ENCODE measurements around the gene COG3.

DNA sequence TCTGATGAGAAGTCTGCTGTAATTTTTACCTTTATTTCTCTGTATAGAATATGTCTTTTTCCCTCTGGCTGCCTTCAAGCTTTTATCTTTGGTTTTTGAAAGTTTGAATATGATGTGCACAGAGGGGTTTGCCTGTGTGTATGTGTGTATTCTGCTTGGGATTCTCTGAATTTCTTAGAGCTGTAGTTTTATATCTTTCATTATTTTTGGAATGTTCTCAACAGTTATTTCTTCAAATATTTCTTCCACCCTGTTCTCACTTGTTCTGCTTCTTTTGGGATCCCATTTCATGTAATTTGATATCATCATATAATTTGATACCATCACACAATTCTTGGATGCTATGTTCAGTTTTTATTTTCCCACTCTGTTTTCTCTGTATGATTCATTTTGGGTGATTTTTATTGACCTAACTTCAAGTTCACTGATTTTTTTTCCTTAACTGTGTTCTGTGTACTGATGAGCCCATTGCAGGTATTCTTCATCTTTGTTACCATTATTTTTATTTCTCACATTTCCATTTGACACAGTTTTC lies 7.5 kb downstream of the COG3 start:
- TF ChIP-seq, protein P1, sequence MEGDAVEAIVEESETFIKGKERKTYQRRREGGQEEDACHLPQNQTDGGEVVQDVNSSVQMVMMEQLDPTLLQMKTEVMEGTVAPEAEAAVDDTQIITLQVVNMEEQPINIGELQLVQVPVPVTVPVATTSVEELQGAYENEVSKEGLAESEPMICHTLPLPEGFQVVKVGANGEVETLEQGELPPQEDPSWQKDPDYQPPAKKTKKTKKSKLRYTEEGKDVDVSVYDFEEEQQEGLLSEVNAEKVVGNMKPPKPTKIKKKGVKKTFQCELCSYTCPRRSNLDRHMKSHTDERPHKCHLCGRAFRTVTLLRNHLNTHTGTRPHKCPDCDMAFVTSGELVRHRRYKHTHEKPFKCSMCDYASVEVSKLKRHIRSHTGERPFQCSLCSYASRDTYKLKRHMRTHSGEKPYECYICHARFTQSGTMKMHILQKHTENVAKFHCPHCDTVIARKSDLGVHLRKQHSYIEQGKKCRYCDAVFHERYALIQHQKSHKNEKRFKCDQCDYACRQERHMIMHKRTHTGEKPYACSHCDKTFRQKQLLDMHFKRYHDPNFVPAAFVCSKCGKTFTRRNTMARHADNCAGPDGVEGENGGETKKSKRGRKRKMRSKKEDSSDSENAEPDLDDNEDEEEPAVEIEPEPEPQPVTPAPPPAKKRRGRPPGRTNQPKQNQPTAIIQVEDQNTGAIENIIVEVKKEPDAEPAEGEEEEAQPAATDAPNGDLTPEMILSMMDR (conservative IDR thresholded peaks at IDR 0.05; ENCODE audit: low read depth in 2 of 2): no peak
- TF ChIP-seq, protein P2, sequence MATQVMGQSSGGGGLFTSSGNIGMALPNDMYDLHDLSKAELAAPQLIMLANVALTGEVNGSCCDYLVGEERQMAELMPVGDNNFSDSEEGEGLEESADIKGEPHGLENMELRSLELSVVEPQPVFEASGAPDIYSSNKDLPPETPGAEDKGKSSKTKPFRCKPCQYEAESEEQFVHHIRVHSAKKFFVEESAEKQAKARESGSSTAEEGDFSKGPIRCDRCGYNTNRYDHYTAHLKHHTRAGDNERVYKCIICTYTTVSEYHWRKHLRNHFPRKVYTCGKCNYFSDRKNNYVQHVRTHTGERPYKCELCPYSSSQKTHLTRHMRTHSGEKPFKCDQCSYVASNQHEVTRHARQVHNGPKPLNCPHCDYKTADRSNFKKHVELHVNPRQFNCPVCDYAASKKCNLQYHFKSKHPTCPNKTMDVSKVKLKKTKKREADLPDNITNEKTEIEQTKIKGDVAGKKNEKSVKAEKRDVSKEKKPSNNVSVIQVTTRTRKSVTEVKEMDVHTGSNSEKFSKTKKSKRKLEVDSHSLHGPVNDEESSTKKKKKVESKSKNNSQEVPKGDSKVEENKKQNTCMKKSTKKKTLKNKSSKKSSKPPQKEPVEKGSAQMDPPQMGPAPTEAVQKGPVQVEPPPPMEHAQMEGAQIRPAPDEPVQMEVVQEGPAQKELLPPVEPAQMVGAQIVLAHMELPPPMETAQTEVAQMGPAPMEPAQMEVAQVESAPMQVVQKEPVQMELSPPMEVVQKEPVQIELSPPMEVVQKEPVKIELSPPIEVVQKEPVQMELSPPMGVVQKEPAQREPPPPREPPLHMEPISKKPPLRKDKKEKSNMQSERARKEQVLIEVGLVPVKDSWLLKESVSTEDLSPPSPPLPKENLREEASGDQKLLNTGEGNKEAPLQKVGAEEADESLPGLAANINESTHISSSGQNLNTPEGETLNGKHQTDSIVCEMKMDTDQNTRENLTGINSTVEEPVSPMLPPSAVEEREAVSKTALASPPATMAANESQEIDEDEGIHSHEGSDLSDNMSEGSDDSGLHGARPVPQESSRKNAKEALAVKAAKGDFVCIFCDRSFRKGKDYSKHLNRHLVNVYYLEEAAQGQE (IDR thresholded peaks at IDR 0.05; ENCODE audit: unreplicated experiment): no peak
- TF ChIP-seq EZH2 (IDR thresholded peaks at IDR 0.05; ENCODE audit: low read depth, unreplicated experiment) (no peak), POLR2AphosphoS5 (IDR thresholded peaks at IDR 0.05; ENCODE audit: low read depth) (no peak), CREB1 (CRISPR knock-in tag; IDR thresholded peaks at IDR 0.05; ENCODE audit: low read depth) (no peak), NANOG (IDR thresholded peaks at IDR 0.05; ENCODE audit: borderline replicate concordance) (no peak), EZH2phosphoT487 (IDR thresholded peaks at IDR 0.05; ENCODE audit: unreplicated experiment) (no peak), ZNF114 (CRISPR knock-in tag; IDR thresholded peaks at IDR 0.05) (no peak)
- TF ChIP-seq, protein P3, sequence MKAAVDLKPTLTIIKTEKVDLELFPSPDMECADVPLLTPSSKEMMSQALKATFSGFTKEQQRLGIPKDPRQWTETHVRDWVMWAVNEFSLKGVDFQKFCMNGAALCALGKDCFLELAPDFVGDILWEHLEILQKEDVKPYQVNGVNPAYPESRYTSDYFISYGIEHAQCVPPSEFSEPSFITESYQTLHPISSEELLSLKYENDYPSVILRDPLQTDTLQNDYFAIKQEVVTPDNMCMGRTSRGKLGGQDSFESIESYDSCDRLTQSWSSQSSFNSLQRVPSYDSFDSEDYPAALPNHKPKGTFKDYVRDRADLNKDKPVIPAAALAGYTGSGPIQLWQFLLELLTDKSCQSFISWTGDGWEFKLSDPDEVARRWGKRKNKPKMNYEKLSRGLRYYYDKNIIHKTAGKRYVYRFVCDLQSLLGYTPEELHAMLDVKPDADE (IDR thresholded peaks at IDR 0.05): no peak
- TF ChIP-seq, protein P4, sequence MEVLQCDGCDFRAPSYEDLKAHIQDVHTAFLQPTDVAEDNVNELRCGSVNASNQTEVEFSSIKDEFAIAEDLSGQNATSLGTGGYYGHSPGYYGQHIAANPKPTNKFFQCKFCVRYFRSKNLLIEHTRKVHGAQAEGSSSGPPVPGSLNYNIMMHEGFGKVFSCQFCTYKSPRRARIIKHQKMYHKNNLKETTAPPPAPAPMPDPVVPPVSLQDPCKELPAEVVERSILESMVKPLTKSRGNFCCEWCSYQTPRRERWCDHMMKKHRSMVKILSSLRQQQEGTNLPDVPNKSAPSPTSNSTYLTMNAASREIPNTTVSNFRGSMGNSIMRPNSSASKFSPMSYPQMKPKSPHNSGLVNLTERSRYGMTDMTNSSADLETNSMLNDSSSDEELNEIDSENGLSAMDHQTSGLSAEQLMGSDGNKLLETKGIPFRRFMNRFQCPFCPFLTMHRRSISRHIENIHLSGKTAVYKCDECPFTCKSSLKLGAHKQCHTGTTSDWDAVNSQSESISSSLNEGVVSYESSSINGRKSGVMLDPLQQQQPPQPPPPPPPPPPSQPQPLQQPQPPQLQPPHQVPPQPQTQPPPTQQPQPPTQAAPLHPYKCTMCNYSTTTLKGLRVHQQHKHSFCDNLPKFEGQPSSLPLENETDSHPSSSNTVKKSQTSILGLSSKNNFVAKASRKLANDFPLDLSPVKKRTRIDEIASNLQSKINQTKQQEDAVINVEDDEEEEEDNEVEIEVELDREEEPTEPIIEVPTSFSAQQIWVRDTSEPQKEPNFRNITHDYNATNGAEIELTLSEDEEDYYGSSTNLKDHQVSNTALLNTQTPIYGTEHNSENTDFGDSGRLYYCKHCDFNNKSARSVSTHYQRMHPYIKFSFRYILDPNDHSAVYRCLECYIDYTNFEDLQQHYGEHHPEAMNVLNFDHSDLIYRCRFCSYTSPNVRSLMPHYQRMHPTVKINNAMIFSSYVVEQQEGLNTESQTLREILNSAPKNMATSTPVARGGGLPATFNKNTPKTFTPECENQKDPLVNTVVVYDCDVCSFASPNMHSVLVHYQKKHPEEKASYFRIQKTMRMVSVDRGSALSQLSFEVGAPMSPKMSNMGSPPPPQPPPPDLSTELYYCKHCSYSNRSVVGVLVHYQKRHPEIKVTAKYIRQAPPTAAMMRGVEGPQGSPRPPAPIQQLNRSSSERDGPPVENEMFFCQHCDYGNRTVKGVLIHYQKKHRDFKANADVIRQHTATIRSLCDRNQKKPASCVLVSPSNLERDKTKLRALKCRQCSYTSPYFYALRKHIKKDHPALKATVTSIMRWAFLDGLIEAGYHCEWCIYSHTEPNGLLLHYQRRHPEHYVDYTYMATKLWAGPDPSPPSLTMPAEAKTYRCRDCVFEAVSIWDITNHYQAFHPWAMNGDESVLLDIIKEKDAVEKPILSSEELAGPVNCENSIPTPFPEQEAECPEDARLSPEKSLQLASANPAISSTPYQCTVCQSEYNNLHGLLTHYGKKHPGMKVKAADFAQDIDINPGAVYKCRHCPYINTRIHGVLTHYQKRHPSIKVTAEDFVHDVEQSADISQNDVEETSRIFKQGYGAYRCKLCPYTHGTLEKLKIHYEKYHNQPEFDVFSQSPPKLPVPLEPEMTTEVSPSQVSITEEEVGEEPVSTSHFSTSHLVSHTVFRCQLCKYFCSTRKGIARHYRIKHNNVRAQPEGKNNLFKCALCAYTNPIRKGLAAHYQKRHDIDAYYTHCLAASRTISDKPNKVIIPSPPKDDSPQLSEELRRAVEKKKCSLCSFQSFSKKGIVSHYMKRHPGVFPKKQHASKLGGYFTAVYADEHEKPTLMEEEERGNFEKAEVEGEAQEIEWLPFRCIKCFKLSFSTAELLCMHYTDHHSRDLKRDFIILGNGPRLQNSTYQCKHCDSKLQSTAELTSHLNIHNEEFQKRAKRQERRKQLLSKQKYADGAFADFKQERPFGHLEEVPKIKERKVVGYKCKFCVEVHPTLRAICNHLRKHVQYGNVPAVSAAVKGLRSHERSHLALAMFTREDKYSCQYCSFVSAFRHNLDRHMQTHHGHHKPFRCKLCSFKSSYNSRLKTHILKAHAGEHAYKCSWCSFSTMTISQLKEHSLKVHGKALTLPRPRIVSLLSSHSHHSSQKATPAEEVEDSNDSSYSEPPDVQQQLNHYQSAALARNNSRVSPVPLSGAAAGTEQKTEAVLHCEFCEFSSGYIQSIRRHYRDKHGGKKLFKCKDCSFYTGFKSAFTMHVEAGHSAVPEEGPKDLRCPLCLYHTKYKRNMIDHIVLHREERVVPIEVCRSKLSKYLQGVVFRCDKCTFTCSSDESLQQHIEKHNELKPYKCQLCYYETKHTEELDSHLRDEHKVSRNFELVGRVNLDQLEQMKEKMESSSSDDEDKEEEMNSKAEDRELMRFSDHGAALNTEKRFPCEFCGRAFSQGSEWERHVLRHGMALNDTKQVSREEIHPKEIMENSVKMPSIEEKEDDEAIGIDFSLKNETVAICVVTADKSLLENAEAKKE (CRISPR knock-in tag; IDR thresholded peaks at IDR 0.05): no peak

All from GM23338 (cell line).